HepG2 (cell line): ENCODE results near the gene DUOXA1. TPM values are rescaled to one million over a fixed set of nuclear protein-coding genes. Genes with fewer than 3 reads are reported as not detected.

Source experiments
- ATAC-seq: fragments of 200-7000 bp; cut with Tn5 transposase; 3 replicates; pipeline ENCODE4 v1.9.1; 2020; ENCODE audit warnings: mild to moderate bottlenecking, moderate library complexity
- BruUV-seq: library from RNA; stranded (reverse); fragments of 400-500 nt; replicated peaks from 2 replicates; lab custom pipeline; 2021; lab: Mats Ljungman, UMichigan
- CTCF ChIA-PET: fragments of 300-600 bp; formaldehyde crosslinking; extraction: SDS; loops from one replicate; lab custom pipeline; 2021; ENCODE audit warnings: low total read pairs, inconsistent platforms, low intra/inter-chr PET ratio; lab: Yijun Ruan, JAX
- POLR2A ChIA-PET: fragments of 350-600 bp; sonication (Branson Sonifier 250); formaldehyde crosslinking; loops from one replicate; lab custom pipeline; 2020; ENCODE audit warnings: antibody characterized with exemption, inconsistent platforms; lab: Yijun Ruan, JAX
- DNase-seq: peaks from one replicate; pipeline ENCODE4 v3.0.0-alpha.2; 2015; ENCODE audit warnings: low spot score
- FAIRE-seq: peaks from 3 replicates; lab custom pipeline; 2011; peaks lifted over from hg19 to GRCh38; lab: Jason Lieb, UNC
- H2AFZ ChIP-seq: one replicate; pipeline ENCODE4 v1.6.1; 2011; ENCODE audit warnings: low read length, inconsistent platforms
- H3K27ac ChIP-seq: fragments of 300-600 bp; 3 replicates; pipeline ENCODE4 v1.8.0; 2011; ENCODE audit warnings: mixed run types, mild to moderate bottlenecking, mixed read lengths, low read length, inconsistent platforms; ENCODE audit not compliant: insufficient read depth; ENCODE audit errors: extremely low read length
- H3K27me3 ChIP-seq, 2 experiments: fragments of 200-600 bp in 1 of 2; 2 replicates in 1 of 2; 3 replicates in 1 of 2; pipeline versions ENCODE4 v1.6.0 to v1.8.0; 2011; ENCODE audit warnings: low read length in 2 of 2, mild to moderate bottlenecking in 2 of 2, moderate library complexity in 2 of 2, inconsistent platforms in 1 of 2; ENCODE audit not compliant: insufficient read depth in 2 of 2, control insufficient read depth in 1 of 2
- H3K36me3 ChIP-seq, 2 experiments: fragments of 200-600 bp in 1 of 2; replicated peaks in 1 of 2; 2 replicates in 1 of 2; 3 replicates in 1 of 2; pipeline versions ENCODE4 v1.5.1 to v1.8.0; 2011; ENCODE audit warnings: low read length in 2 of 2, inconsistent platforms in 1 of 2; ENCODE audit not compliant: insufficient read depth in 2 of 2, control insufficient read depth in 1 of 2
- H3K4me1 ChIP-seq: 2 replicates; pipeline ENCODE4 v1.5.1; 2012; ENCODE audit warnings: low read length, inconsistent platforms; ENCODE audit not compliant: insufficient read depth
- H3K4me2 ChIP-seq: 2 replicates; pipeline ENCODE4 v1.6.0; 2011; ENCODE audit warnings: low read depth, low read length, inconsistent platforms
- H3K4me3 ChIP-seq, 3 experiments: fragments of 200-600 bp in 1 of 3; sonication (generic), shearing (Covaris generic) in 1 of 3; replicated peaks in 1 of 3; 2 replicates each; pipeline ENCODE4 v1.5.1; 2011 to 2016; ENCODE audit warnings: low read length in 3 of 3, inconsistent platforms in 2 of 3, low read depth in 2 of 3, mild to moderate bottlenecking in 2 of 3, control low read depth in 1 of 3, mixed read lengths in 1 of 3; ENCODE audit not compliant: insufficient read depth in 1 of 3
- H3K79me2 ChIP-seq: one replicate; pipeline ENCODE4 v1.6.1; 2011; ENCODE audit warnings: low read length, inconsistent platforms; ENCODE audit not compliant: insufficient read depth
- H3K9ac ChIP-seq: 2 replicates; pipeline ENCODE4 v1.6.0; 2011; ENCODE audit warnings: mild to moderate bottlenecking, low read depth, low read length, inconsistent platforms; ENCODE audit not compliant: insufficient read depth
- H3K9me3 ChIP-seq: 2 replicates; pipeline ENCODE4 v1.5.1; 2012; ENCODE audit warnings: mild to moderate bottlenecking, low read length
- H4K20me1 ChIP-seq: 2 replicates; pipeline ENCODE4 v1.6.0; 2011; ENCODE audit warnings: inconsistent platforms, mild to moderate bottlenecking, low read length, moderate library complexity; ENCODE audit not compliant: insufficient read depth
- ATM ChIP-seq: fragments of 450-650 bp; IDR thresholded peaks from 2 replicates; pipeline ENCODE4 v1.7.1; 2017; ENCODE audit warnings: mild to moderate bottlenecking, borderline replicate concordance
- CBX1 ChIP-seq: IDR thresholded peaks from one replicate; pipeline ENCODE4 v1.6.1; 2016; ENCODE audit warnings: antibody characterized with exemption, low read depth
- CHCHD3 ChIP-seq: sonication (generic); formaldehyde crosslinking; IDR thresholded peaks from 2 replicates; pipeline ENCODE4 v1.8.0; 2022; ENCODE audit warnings: mild to moderate bottlenecking, missing genetic modification reagents, moderate library complexity
- DMTF1 ChIP-seq: sonication (generic); formaldehyde crosslinking; IDR thresholded peaks from 2 replicates; pipeline ENCODE4 v1.4.0; 2020; ENCODE audit warnings: mild to moderate bottlenecking, missing genetic modification reagents
- KDM6A ChIP-seq: IDR thresholded peaks from 2 replicates; pipeline ENCODE4 v1.6.1; 2016; ENCODE audit warnings: low read depth
- KLF6 ChIP-seq: IDR thresholded peaks from 2 replicates; pipeline ENCODE4 v1.8.0; 2016; ENCODE audit warnings: missing biosample characterization, missing genetic modification reagents
- NR2C2 ChIP-seq: sonication (generic); formaldehyde crosslinking; IDR thresholded peaks from 2 replicates; pipeline ENCODE4 v1.4.0; 2020; ENCODE audit warnings: missing genetic modification reagents, mild to moderate bottlenecking, moderate library complexity, borderline replicate concordance
- POLR2AphosphoS5 ChIP-seq: IDR thresholded peaks from 2 replicates; pipeline ENCODE4 v1.6.1; 2012; ENCODE audit warnings: low read depth, low read length
- U2AF1 ChIP-seq: fragments of 200-400 bp; formaldehyde crosslinking; optimal IDR thresholded peaks from 2 replicates; pipeline ENCODE3; 2017; ENCODE audit warnings: mild to moderate bottlenecking, low read depth, low read length
- ZBTB7A ChIP-seq: sonication (generic); formaldehyde crosslinking; IDR thresholded peaks from 2 replicates; pipeline ENCODE4 v1.8.0; 2022; ENCODE audit warnings: mild to moderate bottlenecking, missing genetic modification reagents
- ZNF329 ChIP-seq: sonication (generic); formaldehyde crosslinking; IDR thresholded peaks from 2 replicates; pipeline ENCODE4 v1.9.0; 2021; ENCODE audit warnings: low read depth, mild to moderate bottlenecking, missing genetic modification reagents
- ZNF484 ChIP-seq: sonication (generic); formaldehyde crosslinking; IDR thresholded peaks from 2 replicates; pipeline ENCODE4 v1.5.1; 2020; ENCODE audit warnings: mild to moderate bottlenecking, low read depth, missing genetic modification reagents, borderline replicate concordance
- ZNF501 ChIP-seq: sonication (generic); formaldehyde crosslinking; IDR thresholded peaks from 2 replicates; pipeline ENCODE4 v1.5.1; 2020; ENCODE audit warnings: mild to moderate bottlenecking, moderate library complexity, missing genetic modification reagents
- ZNF512 ChIP-seq: sonication (generic); formaldehyde crosslinking; IDR thresholded peaks from 2 replicates; pipeline ENCODE4 v1.4.0; 2020; ENCODE audit warnings: mild to moderate bottlenecking, missing genetic modification reagents
- ZNF619 ChIP-seq: sonication (generic); formaldehyde crosslinking; IDR thresholded peaks from 2 replicates; pipeline ENCODE4 v1.4.0; 2020; ENCODE audit warnings: mild to moderate bottlenecking, missing genetic modification reagents
- ZNF749 ChIP-seq: sonication (generic); formaldehyde crosslinking; IDR thresholded peaks from 2 replicates; pipeline ENCODE4 v1.8.0; 2022; ENCODE audit warnings: mild to moderate bottlenecking, missing genetic modification reagents, moderate library complexity, borderline replicate concordance
- ZNF878 ChIP-seq: sonication (generic); formaldehyde crosslinking; IDR thresholded peaks from 2 replicates; pipeline ENCODE4 v1.8.1; 2023; ENCODE audit warnings: mild to moderate bottlenecking, missing genetic modification reagents, moderate library complexity
- WGBS: methylation state at CpG from one replicate; pipeline ENCODE4 v1.1.6; 2017; ENCODE audit warnings: low lambda C conversion rate; 5-methylcytosine and 5-hydroxymethylcytosine counted together
- in situ Hi-C: cut with HindIII; loops from 2 replicates; pipeline ENCODE4 v1.10.0; 2017; ENCODE audit warnings: low pct_unique_long_range_greater_than_20kb; ENCODE audit not compliant: extremely low pct_ligation_motif_present
- intact Hi-C: fragments of 100-400 bp; cut with micrococcal nuclease; formaldehyde crosslinking; loops from one replicate; pipeline ENCODE4 v1.10.0; 2022; ENCODE audit not compliant: unreplicated experiment
- polyA plus RNA-seq, 8 experiments: library from polyadenylated mRNA; depleted of rRNA in 3 of 8; stranded (reverse) in 7 of 8; unstranded in 1 of 8; fragments of >200 nt; fragmentation: Illumina TruSeq in 4 of 8; extraction: Trizol in 4 of 8; gene quantifications; 2 replicates each; pipeline versions ENCODE4 v1.2.1 to v1.2.3, GENCODE V29; 2011 to 2016; ENCODE audit warnings: low read depth in 4 of 8, missing spikeins in 1 of 8, mixed read lengths in 1 of 8; ENCODE audit not compliant: insufficient read depth in 1 of 8
- total RNA-seq, 5 experiments: library from RNA; depleted of rRNA; stranded (reverse); fragments of >200 nt; fragmentation: Illumina TruSeq; extraction: Trizol; gene quantifications; 2 replicates each; pipeline ENCODE4 v1.2.3, GENCODE V29; 2016; ENCODE audit warnings: low read depth in 1 of 5
- TF ChIP-seq, protein P1 (sequence below): sonication (generic); formaldehyde crosslinking; conservative IDR thresholded peaks from 2 replicates; pipeline ENCODE4 v1.4.0; 2020; ENCODE audit warnings: missing genetic modification reagents
- TF ChIP-seq, protein P2 (sequence below): sonication (generic); formaldehyde crosslinking; IDR thresholded peaks from 2 replicates; pipeline ENCODE4 v1.5.0; 2020; ENCODE audit warnings: missing genetic modification reagents

Gene DUOXA1
- total and polyA plus RNA-seq, 2 of the 13 experiments (the other 11 are each of a cell fraction or from before 2014, with no cell fraction given): not detected

DNA sequence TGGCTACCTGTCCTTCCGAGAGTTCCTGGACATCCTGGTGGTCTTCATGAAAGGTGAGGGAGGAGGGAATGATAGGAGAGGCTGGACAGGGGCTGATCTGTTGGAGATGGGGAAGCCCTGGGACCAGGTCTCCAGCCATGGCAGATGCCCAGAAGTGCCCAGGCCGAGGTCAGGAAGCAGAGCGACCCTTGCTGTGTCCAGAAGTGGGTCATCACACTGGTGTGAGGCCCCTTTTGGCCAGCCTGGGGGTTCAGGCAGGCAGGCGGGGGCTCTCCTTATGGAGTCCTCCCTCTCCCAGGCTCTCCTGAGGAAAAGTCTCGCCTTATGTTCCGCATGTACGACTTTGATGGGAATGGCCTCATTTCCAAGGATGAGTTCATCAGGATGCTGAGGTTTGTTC lies 17.9 kb upstream of the DUOXA1 start:
- H3K27me3 ChIP-seq: peaks cover 0 to 23% of the 10 kb centered on the region in 2 experiments; a peak in 1 of 5 replicates
- no peak overlapping the region for H3K27ac ChIP-seq
- H3K9me3 ChIP-seq: no peaks in the 10 kb centered on the region
- ChIA-PET POLR2A (no interaction called here), CTCF (no interaction called here)
- H3K4me3 ChIP-seq: no peak overlapping the region
- WGBS: 64% methylated on average over 5 of the region's 7 CpGs
- DNase-seq (no peak), FAIRE-seq (no peak), ATAC-seq (no peak)
- no peak overlapping the region for H3K4me2 ChIP-seq
- no TSS peak for BruUV-seq
- no peaks in the 10 kb centered on the region for H3K79me2 ChIP-seq
- no peak overlapping the region for H2AFZ ChIP-seq
- no peaks in the 10 kb centered on the region for H3K36me3 ChIP-seq
- TF ChIP-seq DMTF1 (no peak), CHCHD3 (no peak), ZNF749 (CRISPR knock-in tag) (no peak), KDM6A (CRISPR knock-in tag) (no peak), ZNF619 (CRISPR knock-in tag) (no peak), ZNF878 (CRISPR knock-in tag) (no peak), ZNF484 (CRISPR knock-in tag) (no peak), CBX1 (no peak), U2AF1 (no peak), POLR2AphosphoS5 (no peak), KLF6 (CRISPR knock-in tag) (no peak), ZBTB7A (CRISPR knock-in tag) (no peak), ATM (no peak), ZNF501 (CRISPR knock-in tag) (no peak), ZNF512 (CRISPR knock-in tag) (no peak), NR2C2 (CRISPR knock-in tag) (no peak), ZNF329 (no peak)
- TF ChIP-seq, protein P1, sequence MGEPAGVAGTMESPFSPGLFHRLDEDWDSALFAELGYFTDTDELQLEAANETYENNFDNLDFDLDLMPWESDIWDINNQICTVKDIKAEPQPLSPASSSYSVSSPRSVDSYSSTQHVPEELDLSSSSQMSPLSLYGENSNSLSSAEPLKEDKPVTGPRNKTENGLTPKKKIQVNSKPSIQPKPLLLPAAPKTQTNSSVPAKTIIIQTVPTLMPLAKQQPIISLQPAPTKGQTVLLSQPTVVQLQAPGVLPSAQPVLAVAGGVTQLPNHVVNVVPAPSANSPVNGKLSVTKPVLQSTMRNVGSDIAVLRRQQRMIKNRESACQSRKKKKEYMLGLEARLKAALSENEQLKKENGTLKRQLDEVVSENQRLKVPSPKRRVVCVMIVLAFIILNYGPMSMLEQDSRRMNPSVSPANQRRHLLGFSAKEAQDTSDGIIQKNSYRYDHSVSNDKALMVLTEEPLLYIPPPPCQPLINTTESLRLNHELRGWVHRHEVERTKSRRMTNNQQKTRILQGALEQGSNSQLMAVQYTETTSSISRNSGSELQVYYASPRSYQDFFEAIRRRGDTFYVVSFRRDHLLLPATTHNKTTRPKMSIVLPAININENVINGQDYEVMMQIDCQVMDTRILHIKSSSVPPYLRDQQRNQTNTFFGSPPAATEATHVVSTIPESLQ (CRISPR knock-in tag): no peak
- TF ChIP-seq, protein P2, sequence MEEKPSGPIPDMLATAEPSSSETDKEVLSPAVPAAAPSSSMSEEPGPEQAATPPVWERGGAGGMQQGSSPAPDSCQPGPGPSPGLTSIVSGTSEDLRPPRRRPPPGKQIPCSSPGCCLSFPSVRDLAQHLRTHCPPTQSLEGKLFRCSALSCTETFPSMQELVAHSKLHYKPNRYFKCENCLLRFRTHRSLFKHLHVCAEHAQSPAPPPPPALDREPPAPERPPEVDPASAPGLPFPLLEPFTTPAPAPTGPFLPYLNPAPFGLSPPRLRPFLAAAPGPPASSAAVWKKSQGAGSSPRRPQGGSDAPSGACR (CRISPR knock-in tag): no peak
- H4K20me1 ChIP-seq: no peaks in the 10 kb centered on the region
- in situ Hi-C loops (no loop called here), intact Hi-C loops (no loop called here)
- no peak overlapping the region for H3K9ac ChIP-seq
- H3K4me1 ChIP-seq: peaks cover 8% of the 10 kb centered on the region
